Effector memory CD8-positive, alpha-beta T cell (primary cell): Measurements from ENCODE around the gene TRPV2.
"Not testable (repeated sequence)": the region's sequence is repeated elsewhere in the genome, so short reads cannot be mapped to it uniquely, and the experiment has no call there.

ENCODE experiments used
- ATAC-seq: fragments of 150-1000 bp; cut with Tn5 transposase; replicated peaks from 2 replicates; pipeline ENCODE4 v1.10.0; 2021; ENCODE audit warnings: mild to moderate bottlenecking, moderate library complexity
- DNase-seq, 3 experiments: peaks; one replicate each; pipeline ENCODE4 v3.0.0; 2021
- H3K27ac Mint-ChIP-seq, 2 donors: one replicate each; pipeline ENCODE4 v1.8.0; 2022; ENCODE audit warnings: mild to moderate bottlenecking in 2 of 2, mixed read lengths in 2 of 2, moderate library complexity in 2 of 2
- H3K27me3 Mint-ChIP-seq, 2 donors: one replicate each; pipeline ENCODE4 v1.8.0; 2022; ENCODE audit warnings: mixed read lengths in 2 of 2
- H3K36me3 Mint-ChIP-seq: one replicate; pipeline ENCODE4 v1.8.0; 2022; ENCODE audit warnings: mild to moderate bottlenecking, moderate library complexity, mixed read lengths; ENCODE audit not compliant: insufficient read depth
- H3K4me1 Mint-ChIP-seq, 2 donors: one replicate each; pipeline ENCODE4 v1.8.0; 2022; ENCODE audit warnings: low read depth in 2 of 2, mixed read lengths in 2 of 2
- H3K4me3 Mint-ChIP-seq, 2 donors: one replicate each; pipeline ENCODE4 v1.8.0; 2022; ENCODE audit warnings: mild to moderate bottlenecking in 2 of 2, mixed read lengths in 2 of 2, moderate library complexity in 2 of 2
- H3K9me3 Mint-ChIP-seq, 2 donors: one replicate each; pipeline ENCODE4 v1.8.0; 2022; ENCODE audit warnings: mixed read lengths in 2 of 2

The TRPV2 gene

GRCh38 chr17:16434662-16435061, 19.3 kb downstream of the TRPV2 start:
- H3K36me3 Mint-ChIP-seq: peaks cover 59% of the 10 kb centered on the region
- H3K4me1 Mint-ChIP-seq: peaks cover 28 to 38% of the 10 kb centered on the region in 2 donors
- no peaks in the 10 kb centered on the region for H3K9me3 Mint-ChIP-seq
- H3K27ac Mint-ChIP-seq: peak overlapping the region; percentile 81 to 99
- no peaks in the 10 kb centered on the region for H3K27me3 Mint-ChIP-seq
- DNase-seq (no peak), ATAC-seq (no peak)
- no peak overlapping the region for H3K4me3 Mint-ChIP-seq

GRCh38 chr17:16435925-16436886, 20.8 kb downstream of the TRPV2 start:
- Mint-ChIP-seq H3K27me3 (no peaks in the 10 kb centered on the region), H3K27ac (peak overlapping the region; percentile 81 to 99), H3K36me3 (peaks cover 62% of the 10 kb centered on the region), H3K9me3 (no peaks in the 10 kb centered on the region), H3K4me1 (peaks cover 36 to 48% of the 10 kb centered on the region in 2 donors), H3K4me3 (no peak overlapping the region)
- no peak for DNase-seq
- no peak for ATAC-seq

GRCh38 chr17:16437083-16437482, 21.7 kb downstream of the TRPV2 start:
- ATAC-seq (no peak), DNase-seq (no peak)
- H3K9me3 Mint-ChIP-seq: no peaks in the 10 kb centered on the region
- H3K36me3 Mint-ChIP-seq: peaks cover 70% of the 10 kb centered on the region
- peak overlapping the region; percentile 85 to 99 for H3K27ac Mint-ChIP-seq
- no peaks in the 10 kb centered on the region for H3K27me3 Mint-ChIP-seq
- H3K4me1 Mint-ChIP-seq: peaks cover 40 to 56% of the 10 kb centered on the region in 2 donors
- H3K4me3 Mint-ChIP-seq: no peak overlapping the region

- ATAC-seq: no peak
- Mint-ChIP-seq H3K4me1 (peaks cover 50 to 66% of the 10 kb centered on the region in 2 donors), H3K9me3 (no peaks in the 10 kb centered on the region), H3K27me3 (no peaks in the 10 kb centered on the region), H3K27ac (peak overlapping the region; percentile 99), H3K36me3 (peaks cover 61% of the 10 kb centered on the region), H3K4me3 (peak overlapping the region; percentile 98 to 99)
- DNase-seq: no peak
These were observed 22.8 kb downstream of the TRPV2 start for GRCh38 chr17:16438173-16438556.

GRCh38 chr17:16438557-16439302, 23.4 kb downstream of the TRPV2 start:
- peaks cover 51 to 66% of the 10 kb centered on the region in 2 donors for H3K4me1 Mint-ChIP-seq
- DNase-seq: peak; percentile 90 to 91 (median 91)
- peak; percentile 77 for ATAC-seq
- peak overlapping the region; percentile 99 for H3K27ac Mint-ChIP-seq
- peaks cover 56% of the 10 kb centered on the region for H3K36me3 Mint-ChIP-seq
- peak overlapping the region; percentile 98 to 99 for H3K4me3 Mint-ChIP-seq
- H3K27me3 Mint-ChIP-seq: no peaks in the 10 kb centered on the region
- H3K9me3 Mint-ChIP-seq: no peaks in the 10 kb centered on the region

GRCh38 chr17:16439303-16439791, 24.0 kb downstream of the TRPV2 start:
- peaks cover 60% of the 10 kb centered on the region for H3K36me3 Mint-ChIP-seq
- peak; percentile 20 for ATAC-seq
- DNase-seq: peak; percentile 27 to 52 (median 33)
- H3K27ac Mint-ChIP-seq: peak overlapping the region; percentile 99
- H3K9me3 Mint-ChIP-seq: no peaks in the 10 kb centered on the region
- peaks cover 58 to 66% of the 10 kb centered on the region in 2 donors for H3K4me1 Mint-ChIP-seq
- peak overlapping the region; percentile 98 to 99 for H3K4me3 Mint-ChIP-seq
- no peaks in the 10 kb centered on the region for H3K27me3 Mint-ChIP-seq

- DNase-seq (peak; percentile 39 to 50 (median 40)), ATAC-seq (peak; percentile 44)
- peak overlapping the region; percentile 99 for H3K27ac Mint-ChIP-seq
- H3K36me3 Mint-ChIP-seq: peaks cover 64% of the 10 kb centered on the region
- peak overlapping the region; percentile 98 to 99 for H3K4me3 Mint-ChIP-seq
- peaks cover 58 to 66% of the 10 kb centered on the region in 2 donors for H3K4me1 Mint-ChIP-seq
- no peaks in the 10 kb centered on the region for H3K9me3 Mint-ChIP-seq
- H3K27me3 Mint-ChIP-seq: no peaks in the 10 kb centered on the region
These were observed 24.5 kb downstream of the TRPV2 start for GRCh38 chr17:16439811-16440351.

GRCh38 chr17:16440354-16440753, 25.0 kb downstream of the TRPV2 start:
- peak overlapping the region; percentile 98 to 99 for H3K4me3 Mint-ChIP-seq
- not testable (repeated sequence) for H3K9me3 Mint-ChIP-seq, H3K27me3 Mint-ChIP-seq, ATAC-seq, DNase-seq
- peak overlapping the region; percentile 99 for H3K27ac Mint-ChIP-seq
- peaks cover 62% of the 10 kb centered on the region for H3K36me3 Mint-ChIP-seq
- H3K4me1 Mint-ChIP-seq: peaks cover 53 to 64% of the 10 kb centered on the region in 2 donors

- H3K4me1 Mint-ChIP-seq: peaks cover 49 to 59% of the 10 kb centered on the region in 2 donors
- DNase-seq: no peak
- peaks cover 62% of the 10 kb centered on the region for H3K36me3 Mint-ChIP-seq
- no peak for ATAC-seq
- peak overlapping the region; percentile 99 for H3K27ac Mint-ChIP-seq
- peak overlapping the region; percentile 98 to 99 for H3K4me3 Mint-ChIP-seq
- H3K27me3 Mint-ChIP-seq: no peaks in the 10 kb centered on the region
- no peaks in the 10 kb centered on the region for H3K9me3 Mint-ChIP-seq
These were observed 25.7 kb downstream of the TRPV2 start for GRCh38 chr17:16440901-16441629.

GRCh38 chr17:16442141-16442540, 26.8 kb downstream of the TRPV2 start:
- Mint-ChIP-seq H3K4me1 (peaks cover 45 to 53% of the 10 kb centered on the region in 2 donors), H3K9me3 (no peaks in the 10 kb centered on the region), H3K27ac (peak overlapping the region; percentile 74 to 99), H3K36me3 (peaks cover 66% of the 10 kb centered on the region), H3K4me3 (peak overlapping the region; percentile 53 to 98), H3K27me3 (no peaks in the 10 kb centered on the region)
- DNase-seq: no peak
- no peak for ATAC-seq

GRCh38 chr17:16442594-16443510, 27.5 kb downstream of the TRPV2 start:
- DNase-seq (no peak), ATAC-seq (no peak)
- Mint-ChIP-seq H3K36me3 (peaks cover 68% of the 10 kb centered on the region), H3K4me3 (no peak overlapping the region), H3K4me1 (peaks cover 43 to 48% of the 10 kb centered on the region in 2 donors), H3K9me3 (no peaks in the 10 kb centered on the region), H3K27me3 (no peaks in the 10 kb centered on the region), H3K27ac (peak overlapping the region; percentile 74 to 99)
